Stimulated activated naive CD8-positive, alpha-beta T cell treated with anti-CD3 and anti-CD28 coated beads, Interleukin-15, Interleukin-2, amounts not matched to agents 100 ng/mL and 50 ng/mL, for 24 hours (primary cell): ENCODE results near the gene FBXO40.
A peak's percentile ranks its signal among the peaks of the same experiment; 100 is the strongest.
"Not testable (repeated sequence)": the region's sequence is repeated elsewhere in the genome, so short reads cannot be mapped to it uniquely, and the experiment has no call there.

ENCODE experiments used
- H3K27ac Mint-ChIP-seq: one replicate; pipeline ENCODE4 v1.8.0; 2021; ENCODE audit warnings: mild to moderate bottlenecking, mixed read lengths
- H3K27me3 Mint-ChIP-seq: one replicate; pipeline ENCODE4 v1.8.0; 2021; ENCODE audit warnings: mixed read lengths
- H3K36me3 Mint-ChIP-seq: one replicate; pipeline ENCODE4 v1.8.0; 2021; ENCODE audit warnings: low read depth, mixed read lengths
- H3K4me1 Mint-ChIP-seq: one replicate; pipeline ENCODE4 v1.8.0; 2021; ENCODE audit warnings: low read depth, mixed read lengths
- H3K4me3 Mint-ChIP-seq: one replicate; pipeline ENCODE4 v1.8.0; 2021; ENCODE audit warnings: mild to moderate bottlenecking, mixed read lengths
- H3K9me3 Mint-ChIP-seq: one replicate; pipeline ENCODE4 v1.8.0; 2021; ENCODE audit warnings: mixed read lengths

The FBXO40 gene

DNA sequence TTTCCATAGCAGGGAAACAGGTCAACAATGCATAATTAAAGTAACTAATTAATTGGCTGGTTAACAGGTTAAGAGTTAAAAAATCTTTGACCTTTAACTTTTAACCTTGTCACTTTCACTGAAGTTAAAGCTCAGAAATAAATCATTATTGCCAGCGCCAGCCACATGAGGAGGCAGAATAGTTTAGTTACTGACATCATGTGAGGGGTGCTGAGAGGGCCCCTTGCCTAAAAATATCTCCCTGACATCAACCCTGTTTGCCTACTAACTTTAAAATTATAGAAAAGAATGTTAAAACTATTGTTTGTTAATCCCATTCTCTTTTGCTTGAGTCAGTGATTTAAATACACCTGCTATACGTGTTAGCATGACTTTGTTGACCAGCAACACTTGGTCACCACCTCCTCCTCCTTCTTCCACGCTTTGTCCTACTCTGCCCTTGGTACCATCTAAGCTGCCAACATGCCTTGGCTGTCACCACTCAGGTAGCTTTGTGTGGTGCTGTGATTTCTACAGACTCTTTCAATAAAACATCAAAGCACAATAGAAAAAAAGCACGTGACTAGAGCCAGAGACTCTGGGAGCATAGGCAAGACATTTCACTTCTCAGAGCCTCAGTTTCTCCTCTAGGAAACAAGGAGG is 2.7 kb downstream of the FBXO40 start:
- Mint-ChIP-seq H3K36me3 (no peaks in the 10 kb centered on the region), H3K4me3 (no peak overlapping the region)

GRCh38 chr3:121598564-121598963 is 5.4 kb downstream of the FBXO40 start:
- Mint-ChIP-seq H3K4me1 (no peaks in the 10 kb centered on the region), H3K36me3 (no peaks in the 10 kb centered on the region), H3K4me3 (no peak overlapping the region), H3K27me3 (no peaks in the 10 kb centered on the region), H3K27ac (no peak overlapping the region), H3K9me3 (no peaks in the 10 kb centered on the region)

More for the DNA sequence above, 2.7 kb downstream of the FBXO40 start:
- Mint-ChIP-seq H3K27me3 (no peaks in the 10 kb centered on the region), H3K27ac (no peak overlapping the region), H3K9me3 (no peaks in the 10 kb centered on the region), H3K4me1 (no peaks in the 10 kb centered on the region)

DNA sequence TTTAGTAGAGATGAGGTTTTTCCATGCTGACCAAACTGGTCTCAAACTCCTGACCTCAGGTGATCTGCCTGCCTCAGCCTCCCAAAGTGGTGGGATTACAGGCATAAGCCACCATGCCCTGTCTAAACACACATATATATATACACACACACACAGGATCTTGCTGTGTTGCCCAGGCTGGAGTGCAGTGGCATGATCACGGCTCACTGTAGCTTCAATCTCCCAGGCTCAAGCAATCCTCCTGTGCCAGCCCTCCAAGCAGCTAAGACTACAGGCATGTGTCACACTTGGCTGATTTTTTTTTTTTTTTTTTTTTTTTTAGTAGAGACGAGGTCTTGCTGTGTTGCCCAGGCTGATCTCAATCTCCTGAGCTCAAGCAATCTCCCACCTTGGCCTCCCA is 6.7 kb downstream of the FBXO40 start:
- H3K4me1 Mint-ChIP-seq, H3K27ac Mint-ChIP-seq, H3K36me3 Mint-ChIP-seq, H3K27me3 Mint-ChIP-seq, H3K9me3 Mint-ChIP-seq, H3K4me3 Mint-ChIP-seq: not testable (repeated sequence)

- no peaks in the 10 kb centered on the region for H3K27me3 Mint-ChIP-seq
- no peak overlapping the region for H3K4me3 Mint-ChIP-seq
- no peak overlapping the region for H3K27ac Mint-ChIP-seq
- no peaks in the 10 kb centered on the region for H3K9me3 Mint-ChIP-seq
- H3K36me3 Mint-ChIP-seq: no peaks in the 10 kb centered on the region
- H3K4me1 Mint-ChIP-seq: no peaks in the 10 kb centered on the region
These were observed 8.1 kb downstream of the FBXO40 start for GRCh38 chr3:121601212-121601812.

DNA sequence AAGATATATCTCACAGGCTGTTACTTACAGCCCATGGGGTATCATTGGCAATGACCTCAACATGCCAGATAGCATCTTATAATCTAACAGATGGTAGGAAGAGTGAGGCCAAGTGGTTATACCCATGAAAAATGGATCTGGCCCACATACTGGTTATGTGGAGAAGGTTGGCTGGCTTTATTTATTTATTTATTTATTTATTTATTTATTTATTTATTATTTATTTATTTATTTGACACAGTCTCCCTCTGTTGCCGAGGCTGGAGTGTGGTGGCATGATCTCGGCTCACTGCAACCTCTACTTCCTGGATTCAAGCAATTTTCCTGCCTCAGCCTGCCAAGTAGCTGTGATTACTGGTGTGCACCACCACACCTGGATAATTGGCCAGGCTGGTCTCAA is 11.6 kb downstream of the FBXO40 start:
- no peaks in the 10 kb centered on the region for H3K9me3 Mint-ChIP-seq
- H3K27me3 Mint-ChIP-seq: no peaks in the 10 kb centered on the region
- no peak overlapping the region for H3K4me3 Mint-ChIP-seq
- no peaks in the 10 kb centered on the region for H3K36me3 Mint-ChIP-seq
- no peaks in the 10 kb centered on the region for H3K4me1 Mint-ChIP-seq
- no peak overlapping the region for H3K27ac Mint-ChIP-seq

GRCh38 chr3:121606106-121606505 is 12.9 kb downstream of the FBXO40 start:
- Mint-ChIP-seq H3K27ac (no peak overlapping the region), H3K4me3 (no peak overlapping the region), H3K27me3 (no peaks in the 10 kb centered on the region), H3K4me1 (no peaks in the 10 kb centered on the region), H3K36me3 (no peaks in the 10 kb centered on the region), H3K9me3 (no peaks in the 10 kb centered on the region)

GRCh38 chr3:121619691-121620090 is 26.5 kb downstream of the FBXO40 start:
- no peaks in the 10 kb centered on the region for H3K9me3 Mint-ChIP-seq
- H3K27ac Mint-ChIP-seq: no peak overlapping the region
- no peaks in the 10 kb centered on the region for H3K36me3 Mint-ChIP-seq

DNA sequence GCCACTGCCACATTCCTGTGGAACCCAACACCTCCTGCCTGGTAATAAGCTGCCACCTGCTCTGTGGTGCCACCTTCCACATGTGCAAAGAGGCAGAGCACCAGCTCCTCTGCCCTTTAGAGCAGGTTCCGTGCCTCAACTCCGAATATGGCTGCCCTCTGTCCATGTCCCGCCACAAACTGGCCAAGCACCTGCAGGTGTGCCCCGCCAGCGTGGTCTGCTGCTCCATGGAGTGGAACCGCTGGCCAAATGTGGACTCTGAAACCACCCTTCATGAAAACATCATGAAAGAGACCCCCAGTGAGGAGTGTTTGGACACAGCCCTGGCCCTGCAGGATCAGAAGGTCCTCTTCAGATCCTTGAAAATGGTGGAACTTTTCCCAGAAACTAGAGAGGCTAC is 28.3 kb downstream of the FBXO40 start:
- Mint-ChIP-seq H3K4me3 (no peak overlapping the region), H3K9me3 (no peaks in the 10 kb centered on the region), H3K4me1 (no peaks in the 10 kb centered on the region), H3K27me3 (peaks cover 5% of the 10 kb centered on the region), H3K27ac (no peak overlapping the region), H3K36me3 (no peaks in the 10 kb centered on the region)

More at GRCh38 chr3:121619691-121620090, 26.5 kb downstream of the FBXO40 start:
- H3K27me3 Mint-ChIP-seq: peaks cover 5% of the 10 kb centered on the region
- no peak overlapping the region for H3K4me3 Mint-ChIP-seq
- H3K4me1 Mint-ChIP-seq: no peaks in the 10 kb centered on the region

- H3K4me3 Mint-ChIP-seq: no peak overlapping the region
- H3K9me3 Mint-ChIP-seq: no peaks in the 10 kb centered on the region
- no peak overlapping the region for H3K27ac Mint-ChIP-seq
- H3K4me1 Mint-ChIP-seq: no peaks in the 10 kb centered on the region
- H3K36me3 Mint-ChIP-seq: no peaks in the 10 kb centered on the region
- peaks cover 5% of the 10 kb centered on the region for H3K27me3 Mint-ChIP-seq
These were observed 31.1 kb downstream of the FBXO40 start for GRCh38 chr3:121624147-121624899.

DNA sequence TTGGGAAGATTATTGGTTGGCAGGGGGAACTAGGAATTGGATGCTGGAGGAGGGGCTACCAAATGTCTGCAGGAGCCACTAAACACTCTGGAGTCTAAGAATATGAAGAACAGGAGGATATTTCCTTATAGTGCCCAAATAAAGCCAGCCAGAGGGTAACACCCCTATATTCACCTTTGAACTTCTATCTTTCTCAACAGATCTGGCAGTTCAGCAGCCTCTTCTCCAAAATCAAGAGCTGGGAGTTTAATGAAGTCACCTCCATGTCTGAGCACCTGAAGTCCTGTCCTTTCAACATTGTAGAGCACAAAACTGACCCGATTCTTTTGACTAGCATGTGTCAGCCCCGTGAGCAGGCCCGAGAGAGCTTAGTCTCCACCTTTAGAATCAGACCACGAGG is 33.3 kb downstream of the FBXO40 start:
- Mint-ChIP-seq H3K4me3 (no peak overlapping the region), H3K27me3 (peaks cover 3% of the 10 kb centered on the region), H3K4me1 (no peaks in the 10 kb centered on the region), H3K36me3 (peaks cover 16% of the 10 kb centered on the region), H3K9me3 (no peaks in the 10 kb centered on the region), H3K27ac (no peak overlapping the region)

GRCh38 chr3:121627211-121627610 is 34.0 kb downstream of the FBXO40 start:
- Mint-ChIP-seq H3K36me3 (peaks cover 24% of the 10 kb centered on the region), H3K4me1 (no peaks in the 10 kb centered on the region), H3K27me3 (no peaks in the 10 kb centered on the region), H3K4me3 (no peak overlapping the region), H3K27ac (no peak overlapping the region), H3K9me3 (no peaks in the 10 kb centered on the region)

- H3K27me3 Mint-ChIP-seq: no peaks in the 10 kb centered on the region
- H3K4me1 Mint-ChIP-seq: no peaks in the 10 kb centered on the region
- no peaks in the 10 kb centered on the region for H3K9me3 Mint-ChIP-seq
- H3K27ac Mint-ChIP-seq: no peak overlapping the region
- peaks cover 28% of the 10 kb centered on the region for H3K36me3 Mint-ChIP-seq
- H3K4me3 Mint-ChIP-seq: no peak overlapping the region
These were observed 34.4 kb downstream of the FBXO40 start for GRCh38 chr3:121627622-121628021.

DNA sequence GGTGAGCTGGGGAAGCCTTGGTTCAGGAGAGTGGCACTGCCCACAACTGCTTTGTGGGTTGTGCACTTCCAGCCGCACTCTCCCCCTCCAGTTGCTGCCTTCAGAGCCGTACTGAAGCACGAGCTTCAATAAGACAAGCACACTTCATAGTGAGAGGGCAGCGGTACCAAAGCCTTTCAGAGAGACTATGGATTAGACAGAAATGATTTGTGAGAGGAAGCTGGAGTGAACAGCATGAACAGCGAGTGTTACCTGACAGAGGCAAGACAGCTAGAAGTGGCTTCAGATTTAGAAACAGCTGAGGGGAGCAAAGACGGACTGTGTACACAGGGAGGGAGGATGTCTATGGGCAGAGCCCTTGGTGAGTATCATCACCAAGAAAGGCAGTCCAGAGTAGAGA is 36.4 kb downstream of the FBXO40 start:
- Mint-ChIP-seq H3K27ac (no peak overlapping the region), H3K4me1 (no peaks in the 10 kb centered on the region), H3K4me3 (no peak overlapping the region), H3K36me3 (peaks cover 43% of the 10 kb centered on the region), H3K27me3 (no peaks in the 10 kb centered on the region), H3K9me3 (no peaks in the 10 kb centered on the region)

DNA sequence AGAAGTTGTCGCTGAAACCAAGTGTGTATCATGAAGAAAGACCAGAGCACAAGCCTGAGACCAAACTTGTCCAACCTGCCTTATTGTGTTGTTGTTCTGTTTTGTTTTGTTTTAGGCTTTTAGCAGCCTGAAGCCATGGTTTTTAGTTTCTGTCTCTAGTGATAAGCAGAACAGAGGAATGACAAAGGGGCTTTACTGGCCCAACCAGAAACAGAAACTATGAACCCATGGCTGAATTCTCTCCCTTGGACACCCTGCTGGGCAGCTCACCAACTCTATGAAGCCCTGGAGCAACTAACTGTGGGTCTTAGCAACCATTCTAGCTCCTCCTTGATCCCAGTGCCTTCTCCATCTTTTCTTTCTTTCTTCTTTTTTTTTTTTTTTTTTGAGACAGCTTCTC is 37.2 kb downstream of the FBXO40 start:
- no peaks in the 10 kb centered on the region for H3K4me1 Mint-ChIP-seq
- no peaks in the 10 kb centered on the region for H3K27me3 Mint-ChIP-seq
- H3K27ac Mint-ChIP-seq: peak overlapping the region; percentile 22
- peaks cover 50% of the 10 kb centered on the region for H3K36me3 Mint-ChIP-seq
- H3K9me3 Mint-ChIP-seq: no peaks in the 10 kb centered on the region
- no peak overlapping the region for H3K4me3 Mint-ChIP-seq

GRCh38 chr3:121637922-121638321 is 44.7 kb downstream of the FBXO40 start:
- Mint-ChIP-seq H3K9me3 (no peaks in the 10 kb centered on the region), H3K27ac (peak overlapping the region; percentile 81), H3K27me3 (no peaks in the 10 kb centered on the region), H3K4me1 (peaks cover 29% of the 10 kb centered on the region), H3K4me3 (no peak overlapping the region), H3K36me3 (peaks cover 84% of the 10 kb centered on the region)
